C4-2B (cell line): ENCODE results near the gene KLC1.

ENCODE experiments used
- CTCF ChIP-seq: fragments of 450-650 bp; conservative IDR thresholded peaks from 2 replicates; pipeline ENCODE4 v1.5.1; 2017; ENCODE audit warnings: mild to moderate bottlenecking
- ZFX ChIP-seq: fragments of 450-650 bp; IDR thresholded peaks from 2 replicates; pipeline ENCODE4 v1.6.1; 2017

DNA sequence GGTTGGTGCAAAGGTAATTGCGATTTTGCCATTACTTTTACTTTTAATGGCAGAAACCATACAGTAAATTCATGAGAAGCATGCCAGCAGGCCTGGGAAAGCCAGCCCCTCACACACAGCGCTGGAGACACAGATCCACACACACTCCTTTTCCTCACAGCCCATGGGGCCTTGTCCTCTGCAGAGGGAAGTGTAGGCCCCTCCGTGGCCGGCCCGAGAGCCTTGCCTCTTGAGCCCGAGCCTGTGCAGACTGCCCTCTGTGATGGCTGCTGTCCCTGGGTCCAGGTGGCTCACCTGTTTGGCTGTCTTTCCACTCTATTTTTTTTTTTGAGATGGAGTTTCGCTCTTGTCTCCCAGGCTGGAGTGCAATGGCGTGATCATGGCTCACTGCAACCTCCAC, 46.9 kb downstream of the KLC1 start:
- TF ChIP-seq CTCF (no peak), ZFX (no peak)
